CD1c-positive myeloid dendritic cell (primary cell): ENCODE data around the gene ATP7B.
"Not testable (repeated sequence)": the region's sequence is repeated elsewhere in the genome, so short reads cannot be mapped to it uniquely, and the experiment has no call there.

Experiments used
- DNase-seq: peaks from one replicate; pipeline ENCODE4 v3.0.0-alpha.2; 2016; ENCODE audit errors: extremely low spot score

Gene ATP7B

DNA sequence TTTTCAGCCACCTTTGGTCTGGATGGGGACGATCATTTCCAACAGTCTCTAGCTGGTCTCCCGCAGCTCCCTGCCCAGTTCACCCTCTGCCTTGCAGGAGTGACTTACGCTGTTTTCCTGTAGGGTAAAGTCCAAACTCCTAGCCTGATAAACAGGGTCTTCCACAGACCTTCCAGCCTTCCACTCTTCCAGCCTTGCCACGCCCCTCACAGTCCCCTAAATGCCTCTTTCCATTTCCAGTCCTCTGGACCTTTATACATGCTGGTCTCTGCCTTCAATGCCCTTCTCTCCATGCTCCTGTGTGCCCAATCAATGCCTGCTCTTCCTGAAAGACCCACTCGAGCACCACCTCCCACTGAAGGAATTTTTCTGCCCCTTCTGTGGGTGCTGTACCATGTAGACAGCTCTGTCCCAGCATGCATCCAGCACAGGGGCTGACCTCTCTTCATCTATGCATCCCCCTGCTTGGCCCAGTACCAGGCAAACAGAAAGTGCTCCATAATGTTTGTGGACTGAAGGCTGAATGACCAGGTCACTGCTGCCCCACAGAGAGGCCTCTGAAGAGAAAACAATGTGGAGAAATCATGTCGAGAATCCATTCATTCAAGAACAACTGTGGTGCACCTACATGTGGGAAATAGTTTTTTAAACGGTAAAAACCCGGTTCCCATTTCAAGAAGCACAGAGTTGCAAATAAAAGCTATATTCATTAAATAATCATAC lies 4.6 kb downstream of the ATP7B start:
- DNase-seq: no peak

DNA sequence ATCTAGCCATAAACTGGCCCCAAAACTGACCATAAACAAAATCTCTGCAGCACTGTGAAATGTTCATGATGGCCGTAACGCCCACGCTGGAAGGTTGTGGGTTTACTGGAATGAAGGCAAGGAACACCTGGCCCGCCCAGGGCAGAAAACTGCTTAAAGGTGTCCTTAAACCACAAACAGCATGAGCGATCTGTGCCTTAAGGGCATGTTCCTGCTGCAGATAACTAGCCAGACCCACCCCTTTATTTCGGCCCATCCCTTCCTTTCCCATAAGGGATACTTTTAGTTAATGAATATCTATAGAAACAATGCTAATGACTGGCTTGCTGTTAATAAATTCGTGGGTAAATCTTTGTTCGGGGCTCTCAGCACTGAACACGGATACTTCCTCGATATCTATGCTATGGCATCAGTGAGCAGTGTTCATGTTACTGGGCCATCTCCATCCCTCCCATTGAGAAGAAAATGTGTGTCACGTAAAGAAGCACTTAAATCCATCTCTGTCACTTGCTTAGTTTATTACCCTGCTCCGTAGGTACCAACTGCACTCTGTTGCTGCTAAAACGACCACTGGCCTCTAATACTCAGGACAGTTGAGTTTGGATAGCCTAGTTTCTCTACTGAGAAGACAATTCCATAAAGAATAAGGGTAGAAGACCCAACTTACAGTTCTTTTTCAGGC lies 5.3 kb downstream of the ATP7B start:
- no peak for DNase-seq

GRCh38 chr13:52004511-52005170 lies 6.6 kb downstream of the ATP7B start:
- DNase-seq: no peak

DNA sequence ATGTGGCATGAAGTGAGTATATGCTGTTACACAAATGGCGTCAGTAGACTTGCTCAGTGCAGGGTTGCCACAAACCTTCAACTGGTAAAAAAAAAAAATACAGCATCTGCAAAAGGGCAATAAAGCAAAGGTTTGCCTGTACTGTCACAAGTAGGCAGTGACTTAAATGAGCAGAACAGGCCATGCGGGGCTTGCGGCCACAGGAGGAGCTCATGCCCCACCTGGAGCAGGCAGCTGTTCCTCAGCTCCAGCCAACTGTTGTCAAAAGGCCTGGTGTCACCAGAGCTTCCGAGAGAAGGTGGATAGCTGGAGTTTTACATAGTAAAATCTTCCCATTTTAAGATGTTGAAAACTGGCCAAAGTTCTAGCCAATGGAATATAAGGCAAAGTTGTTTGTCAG lies 7.7 kb downstream of the ATP7B start:
- DNase-seq: no peak

DNA sequence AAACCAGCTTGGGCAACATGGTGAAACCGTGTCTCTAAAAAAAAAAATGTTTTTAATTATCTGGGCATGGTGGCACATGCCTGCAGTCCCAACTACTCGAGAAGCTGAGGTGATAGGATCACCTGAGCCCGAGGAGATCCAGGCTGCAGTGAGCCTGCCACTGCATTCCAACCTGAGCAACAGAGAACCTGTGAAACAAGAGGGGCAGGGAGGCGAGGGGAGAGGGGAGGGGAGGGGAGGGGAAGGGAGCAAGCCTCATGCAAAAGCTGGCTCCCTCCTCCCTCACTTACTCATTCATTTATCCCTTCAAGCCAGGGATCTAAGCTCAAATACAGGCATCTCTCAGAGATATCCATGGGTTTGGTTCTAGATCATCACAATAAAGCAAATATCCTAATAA lies 8.9 kb downstream of the ATP7B start:
- DNase-seq: no peak

DNA sequence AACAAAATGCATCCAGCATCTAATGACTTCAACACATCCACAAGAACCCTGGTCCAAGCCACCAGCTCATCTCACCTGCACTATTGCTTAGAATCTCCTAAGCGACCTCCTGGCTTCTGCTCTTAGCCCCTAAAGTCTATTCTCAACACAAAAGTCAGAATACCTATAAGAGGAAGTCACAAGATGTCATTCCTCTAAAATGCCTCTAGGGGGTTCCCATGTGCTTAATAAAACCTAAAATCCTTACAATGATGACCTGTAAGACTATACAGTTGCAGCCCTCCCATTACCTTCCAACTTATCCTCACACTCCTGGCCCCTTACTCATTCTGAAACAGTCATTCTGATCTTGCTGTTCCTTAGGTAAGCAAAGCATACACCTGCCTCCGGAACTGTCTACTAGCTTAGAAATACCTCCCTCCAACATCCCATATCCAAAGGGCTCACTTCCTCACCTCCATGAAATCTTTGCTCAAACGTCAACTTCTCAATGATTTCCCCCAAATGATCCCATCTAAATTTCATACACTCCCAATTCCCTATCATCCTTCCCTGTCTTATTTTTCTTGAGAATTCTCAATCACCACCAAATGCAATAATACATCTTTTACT lies 10.0 kb downstream of the ATP7B start:
- DNase-seq: peak; percentile 68

- DNase-seq: no peak
Observed at GRCh38 chr13:51999921-52000320, 11.3 kb downstream of the ATP7B start.

GRCh38 chr13:51999510-51999911 lies 11.7 kb downstream of the ATP7B start:
- no peak for DNase-seq

DNA sequence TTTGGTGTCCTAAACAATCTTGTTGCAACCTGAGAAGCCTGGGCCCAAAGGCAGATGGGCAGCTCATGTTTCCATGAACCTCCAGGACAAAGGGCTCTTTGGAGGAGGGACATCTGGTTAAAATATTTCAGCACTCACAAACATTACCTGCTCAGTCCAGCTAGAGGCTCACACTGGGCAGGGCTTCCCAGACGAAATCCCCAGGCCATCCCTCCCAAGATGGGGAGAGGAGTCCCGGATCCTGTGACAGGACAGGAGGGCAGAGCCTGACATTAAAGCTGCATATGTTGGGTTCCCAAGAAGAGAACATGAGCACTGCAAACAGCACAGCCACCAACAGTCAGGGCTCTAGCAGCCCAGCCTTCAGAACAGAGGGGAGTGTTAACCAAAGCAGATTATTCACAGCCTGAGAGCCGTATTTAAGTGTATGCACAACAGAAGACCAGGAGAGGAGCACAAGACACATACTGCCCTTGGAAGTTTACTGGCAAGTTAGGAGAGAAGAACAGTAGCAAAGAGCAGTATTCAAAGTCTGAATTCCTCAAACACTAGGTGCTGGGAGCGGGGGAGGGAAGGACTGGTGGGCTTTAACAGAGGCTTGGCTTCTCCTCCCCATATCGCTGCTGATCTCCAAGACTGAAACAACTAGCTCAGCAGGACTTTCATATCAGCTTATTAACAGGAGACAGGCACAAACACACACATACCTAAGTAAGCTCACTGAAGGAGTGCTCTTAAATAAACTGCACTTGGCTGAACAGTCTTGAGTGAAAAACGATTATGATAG lies 12.3 kb downstream of the ATP7B start:
- no peak for DNase-seq

DNA sequence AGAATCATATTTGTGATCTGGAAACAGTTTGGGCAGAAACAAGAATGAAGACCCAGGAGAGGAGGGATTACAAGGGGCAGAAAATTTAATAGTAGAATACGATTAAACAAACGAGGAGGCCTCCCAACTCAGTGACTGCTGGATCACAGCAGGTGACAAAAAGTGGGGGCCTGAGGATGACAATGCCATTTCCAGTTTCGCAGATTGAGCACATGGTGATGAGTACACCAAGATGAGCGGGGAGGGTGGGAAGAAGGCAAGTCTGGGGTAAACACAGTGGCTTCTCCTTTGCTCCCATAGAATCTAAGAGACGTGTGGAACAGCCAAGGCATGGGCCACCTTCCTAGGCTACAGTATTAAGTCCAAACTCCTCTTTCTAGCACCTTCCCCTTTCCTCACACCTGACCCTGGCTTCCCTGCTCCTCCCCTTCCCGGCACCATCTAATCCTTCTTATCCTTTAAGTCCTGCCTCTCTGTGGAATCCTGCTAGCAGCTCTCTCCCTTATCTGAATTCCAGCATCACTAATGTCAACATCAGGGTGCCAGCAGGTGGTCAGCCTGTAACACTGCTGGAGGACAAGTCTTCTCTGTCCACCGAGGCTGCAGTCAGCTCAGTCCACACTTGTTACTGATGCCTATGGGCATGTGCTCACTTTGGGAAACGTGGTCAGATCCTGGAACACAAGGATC lies 13.5 kb downstream of the ATP7B start:
- no peak for DNase-seq

GRCh38 chr13:51997186-51997585 lies 14.1 kb downstream of the ATP7B start:
- no peak for DNase-seq

DNA sequence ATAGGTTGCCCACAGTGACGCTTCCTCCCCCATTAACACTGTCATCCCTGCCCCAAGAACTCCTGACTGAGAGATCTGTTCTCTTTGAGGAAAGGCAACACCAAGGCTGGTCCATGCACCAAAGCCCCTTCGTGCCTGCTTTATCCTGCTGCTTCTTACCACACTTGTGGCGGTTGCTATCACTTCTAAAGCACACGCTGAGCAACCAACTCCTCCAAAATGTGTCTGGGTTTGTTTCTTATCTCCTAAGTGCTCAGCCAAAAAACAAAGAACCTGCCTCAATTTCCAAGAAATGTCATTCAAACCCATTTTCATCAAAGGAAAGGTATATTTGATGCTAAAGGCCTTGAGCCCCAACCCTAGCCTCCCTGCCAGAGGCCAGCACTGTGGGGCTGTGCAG lies 14.6 kb downstream of the ATP7B start:
- no peak for DNase-seq

GRCh38 chr13:51995677-51996551 lies 15.3 kb downstream of the ATP7B start:
- DNase-seq: peak; percentile 4

- no peak for DNase-seq
Observed at GRCh38 chr13:51993713-51994112, 17.5 kb downstream of the ATP7B start.

GRCh38 chr13:51988988-51989618 lies 22.1 kb downstream of the ATP7B start:
- no peak for DNase-seq

DNA sequence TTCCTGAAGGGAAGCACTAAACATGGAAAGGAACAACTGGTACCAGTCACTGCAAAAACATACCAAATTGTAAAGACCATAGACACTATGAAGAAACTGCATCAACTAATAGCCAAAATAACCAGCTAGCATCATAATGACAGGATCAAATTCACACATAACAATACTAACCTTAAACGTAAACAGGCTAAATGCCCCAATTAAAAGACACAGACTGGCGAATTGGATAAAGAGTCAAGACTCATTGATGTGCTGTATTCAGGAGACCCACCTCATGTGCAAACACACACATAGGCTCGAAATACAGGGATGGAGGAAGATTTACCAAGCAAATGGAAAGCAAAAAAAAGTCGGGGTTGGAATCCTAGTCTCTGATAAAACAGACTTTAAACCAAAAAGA lies 26.3 kb downstream of the ATP7B start:
- DNase-seq: not testable (repeated sequence)

- not testable (repeated sequence) for DNase-seq
Observed at GRCh38 chr13:51983292-51983691, 28.0 kb downstream of the ATP7B start.

GRCh38 chr13:51981355-51981754 lies 29.9 kb downstream of the ATP7B start:
- no peak for DNase-seq

- no peak for DNase-seq
Observed at GRCh38 chr13:51980908-51981307, 30.3 kb downstream of the ATP7B start.
